ENCODE data around the gene TP53I13. TPM values are rescaled to one million over a fixed set of nuclear protein-coding genes. Genes with fewer than 3 reads are reported as not detected.

Gene TP53I13
- total and polyA plus RNA-seq, 12 donors: 24.0 to 106 (median 34.4) TPM

GRCh38 chr17:29560316-29560715 lies 8.2 kb upstream of the TP53I13 start:
- Histone ChIP-seq H3K4me3 (peak overlapping the region in 1 of 10 donors; percentile 4), H3K36me3 (peaks cover 0 to 9% (median 0%) of the 10 kb centered on the region in 9 donors), H3K27ac (peak overlapping the region in 2 of 10 donors; percentile 6 to 73), H3K4me1 (peaks cover 0 to 43% (median 12%) of the 10 kb centered on the region in 9 donors), H3K27me3 (no peaks in the 10 kb centered on the region), H3K9me3 (no peaks in the 10 kb centered on the region)
- 90 to 91% methylated on average over 6 of the region's 6 CpGs for WGBS, 2 donors
- intact Hi-C loops (cut with DNase I): loop anchor here in 1 of 10 donors (10.0 kb wide), 1 partner anchor 416 kb away; no protein-coding TSS in a partner anchor
- ATAC-seq (peak in 4 of 8 donors; percentile 6 to 57 (median 44)), DNase-seq (no peak)
- TF ChIP-seq CTCF (IDR thresholded peaks at IDR 0.05): no peak

DNA sequence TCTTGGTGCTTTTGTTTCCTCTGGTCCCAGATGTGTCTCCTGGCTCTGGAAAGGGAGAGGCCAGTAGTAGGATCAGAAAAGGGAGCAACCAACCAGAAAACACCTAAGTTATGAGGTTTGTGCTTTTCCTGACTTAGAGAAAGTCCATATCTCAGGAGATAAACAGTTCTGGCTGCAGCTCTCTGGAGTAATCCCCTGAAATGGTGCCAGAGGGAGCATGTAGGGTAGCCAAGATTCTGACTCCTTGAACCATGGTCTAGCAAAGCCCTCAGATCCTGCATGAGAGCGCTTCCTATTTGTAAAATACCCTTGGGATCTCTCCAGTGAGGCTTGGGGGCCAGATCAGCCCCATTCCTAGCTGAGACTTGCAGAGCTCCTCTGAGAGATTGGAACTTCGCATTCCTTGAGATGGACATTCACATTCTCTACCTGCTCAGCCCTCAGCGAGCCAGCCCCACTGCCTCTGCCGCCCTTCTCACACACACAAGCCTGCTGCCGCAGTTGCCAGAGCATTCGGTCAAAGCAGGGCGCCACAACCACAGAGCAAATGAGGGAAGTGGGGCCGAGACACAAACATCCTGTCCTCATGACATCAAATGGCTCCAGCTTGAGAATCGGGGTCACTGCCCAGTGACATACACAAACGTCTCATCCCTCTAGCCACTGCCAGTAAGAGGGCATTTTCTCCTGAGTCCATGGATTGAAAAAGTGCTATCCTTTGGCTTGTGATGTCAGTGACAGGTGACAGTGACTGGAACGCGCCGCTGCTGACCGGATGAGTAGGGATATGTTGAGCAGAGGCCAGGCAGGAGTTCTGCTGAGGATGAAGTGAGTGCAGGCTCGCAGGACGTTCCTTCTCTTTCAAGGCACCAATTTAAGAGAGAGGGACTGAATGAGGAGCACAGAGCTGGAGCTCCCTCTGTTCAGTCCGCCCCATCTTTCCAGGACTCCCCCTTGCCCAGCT lies 6.7 kb upstream of the TP53I13 start:
- TF ChIP-seq CTCF (IDR thresholded peaks at IDR 0.05): no peak
- Histone ChIP-seq H3K27ac (peak overlapping the region in 2 of 10 donors; percentile 42 to 73), H3K36me3 (peaks cover 0 to 9% (median 0%) of the 10 kb centered on the region in 9 donors), H3K4me3 (no peak overlapping the region), H3K9me3 (no peaks in the 10 kb centered on the region), H3K27me3 (no peaks in the 10 kb centered on the region), H3K4me1 (peaks cover 0 to 57% (median 19%) of the 10 kb centered on the region in 9 donors)
- intact Hi-C loops (cut with DNase I): loop anchor here in 1 of 10 donors (10.0 kb wide), 1 partner anchor 417 kb away; no protein-coding TSS in a partner anchor
- ATAC-seq (peak in 4 of 8 donors; percentile 7 to 57 (median 32)), DNase-seq (peak in 1 of 2 donors; percentile 13)
- 60 to 66% methylated on average over 17 of the region's 17 CpGs for WGBS, 2 donors

DNA sequence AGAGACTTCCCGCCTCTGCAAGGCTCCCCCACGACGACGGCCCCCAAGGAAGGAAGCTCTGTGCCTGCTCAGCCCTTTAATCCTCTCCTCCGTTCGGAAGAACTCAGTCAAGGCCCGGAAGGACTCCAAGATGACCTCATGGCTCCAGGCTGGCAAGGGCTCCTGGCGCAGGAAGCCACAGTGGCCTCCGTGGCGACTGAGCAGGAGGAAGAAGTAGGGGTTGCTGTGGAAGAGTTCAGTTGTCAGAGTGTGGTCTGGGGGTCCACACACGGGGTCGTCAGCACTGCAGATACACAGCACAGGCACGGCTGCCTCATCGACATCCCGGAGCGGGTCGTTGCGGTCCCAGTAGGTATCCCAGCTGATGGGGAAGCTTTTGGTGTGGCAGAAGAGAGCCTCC lies 5.9 kb upstream of the TP53I13 start:
- no peak for DNase-seq
- H3K4me1 ChIP-seq: peaks cover 0 to 56% (median 25%) of the 10 kb centered on the region in 9 donors
- intact Hi-C loops (cut with DNase I): loop anchor here in 1 of 10 donors (10.0 kb wide), 1 partner anchor 418 kb away; no protein-coding TSS in a partner anchor
- TF ChIP-seq CTCF (IDR thresholded peaks at IDR 0.05): no peak
- H3K27me3 ChIP-seq: no peaks in the 10 kb centered on the region
- H3K4me3 ChIP-seq: no peak overlapping the region
- peak overlapping the region in 2 of 10 donors; percentile 20 to 73 for H3K27ac ChIP-seq
- no peaks in the 10 kb centered on the region for H3K9me3 ChIP-seq
- ATAC-seq: no peak
- peaks cover 0 to 9% (median 0%) of the 10 kb centered on the region in 9 donors for H3K36me3 ChIP-seq
- WGBS, 2 donors: 77 to 80% methylated on average over 18 of the region's 18 CpGs

GRCh38 chr17:29563816-29564215 lies 4.7 kb upstream of the TP53I13 start:
- DNase-seq (no peak), ATAC-seq (no peak)
- H3K4me1 ChIP-seq: peaks cover 0 to 64% (median 26%) of the 10 kb centered on the region in 9 donors
- H3K9me3 ChIP-seq: no peaks in the 10 kb centered on the region
- H3K36me3 ChIP-seq: peaks cover 0 to 9% (median 0%) of the 10 kb centered on the region in 9 donors
- WGBS, 2 donors: 92 to 98% methylated on average over 3 of the region's 3 CpGs
- H3K27ac ChIP-seq: no peak overlapping the region
- no peaks in the 10 kb centered on the region for H3K27me3 ChIP-seq
- intact Hi-C loops (cut with DNase I): loop anchor here in 1 of 10 donors (10.0 kb wide), 1 partner anchor 419 kb away; no protein-coding TSS in a partner anchor
- H3K4me3 ChIP-seq: no peak overlapping the region
- no peak for TF ChIP-seq CTCF (IDR thresholded peaks at IDR 0.05)

All from heart right ventricle (tissue), 16 donors.